AG09319 (cell line): ENCODE results near the gene PIK3R1.
"Not testable (repeated sequence)": the region's sequence is repeated elsewhere in the genome, so short reads cannot be mapped to it uniquely, and the experiment has no call there.

Source experiments
- DNase-seq: peaks from one replicate; pipeline ENCODE4 v3.0.0-alpha.2; 2010; ENCODE audit warnings: low read depth; ENCODE audit errors: extremely low read depth
- TF ChIP-seq, protein P1 (sequence below): IDR thresholded peaks from 2 replicates; pipeline ENCODE4 v1.5.1; 2011; ENCODE audit warnings: low read depth, mild to moderate bottlenecking, inconsistent platforms, low read length, moderate library complexity

PIK3R1 gene

DNA sequence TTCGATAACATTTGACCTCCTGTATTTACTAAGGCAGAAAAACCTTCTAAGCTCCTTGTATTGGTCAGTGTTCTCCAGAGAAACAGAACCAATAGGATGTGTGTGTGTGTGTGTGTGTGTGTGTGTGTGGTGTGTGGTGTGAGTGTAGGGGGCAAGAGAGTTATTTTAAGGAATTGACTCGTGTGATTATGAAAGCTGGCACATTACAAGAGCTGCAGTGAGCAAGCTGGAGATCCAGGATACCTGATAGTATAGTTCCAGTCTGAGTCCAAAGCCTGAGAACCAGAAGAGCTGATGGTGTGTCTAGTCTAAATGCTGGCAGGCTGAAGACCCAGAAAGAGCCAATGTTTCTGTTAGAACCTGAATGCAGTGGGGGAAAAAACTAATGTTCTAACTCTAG is 21.2 kb upstream of the PIK3R1 start:
- DNase-seq = no peak
- TF ChIP-seq, protein P1, sequence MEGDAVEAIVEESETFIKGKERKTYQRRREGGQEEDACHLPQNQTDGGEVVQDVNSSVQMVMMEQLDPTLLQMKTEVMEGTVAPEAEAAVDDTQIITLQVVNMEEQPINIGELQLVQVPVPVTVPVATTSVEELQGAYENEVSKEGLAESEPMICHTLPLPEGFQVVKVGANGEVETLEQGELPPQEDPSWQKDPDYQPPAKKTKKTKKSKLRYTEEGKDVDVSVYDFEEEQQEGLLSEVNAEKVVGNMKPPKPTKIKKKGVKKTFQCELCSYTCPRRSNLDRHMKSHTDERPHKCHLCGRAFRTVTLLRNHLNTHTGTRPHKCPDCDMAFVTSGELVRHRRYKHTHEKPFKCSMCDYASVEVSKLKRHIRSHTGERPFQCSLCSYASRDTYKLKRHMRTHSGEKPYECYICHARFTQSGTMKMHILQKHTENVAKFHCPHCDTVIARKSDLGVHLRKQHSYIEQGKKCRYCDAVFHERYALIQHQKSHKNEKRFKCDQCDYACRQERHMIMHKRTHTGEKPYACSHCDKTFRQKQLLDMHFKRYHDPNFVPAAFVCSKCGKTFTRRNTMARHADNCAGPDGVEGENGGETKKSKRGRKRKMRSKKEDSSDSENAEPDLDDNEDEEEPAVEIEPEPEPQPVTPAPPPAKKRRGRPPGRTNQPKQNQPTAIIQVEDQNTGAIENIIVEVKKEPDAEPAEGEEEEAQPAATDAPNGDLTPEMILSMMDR = no peak

DNA sequence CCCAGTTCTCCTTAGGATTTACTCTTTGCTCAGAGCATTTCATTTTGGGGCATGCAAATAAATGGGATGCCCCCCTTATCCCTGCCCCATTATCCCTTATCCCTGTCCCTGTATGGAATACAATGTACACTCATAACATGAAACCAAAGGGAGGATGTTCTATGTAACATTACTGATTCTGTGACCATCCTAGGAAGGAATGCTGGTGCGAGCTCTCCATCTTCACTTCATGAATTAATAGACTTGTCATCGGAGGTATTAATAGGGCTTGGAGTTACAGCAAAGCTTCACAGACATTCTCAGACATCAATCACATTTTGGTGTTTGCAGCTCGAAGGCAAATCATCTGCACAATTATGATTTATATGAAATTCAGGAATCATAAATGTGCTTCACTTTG is 20.4 kb upstream of the PIK3R1 start:
- no peak for DNase-seq
- TF ChIP-seq, protein P1 = no peak

DNA sequence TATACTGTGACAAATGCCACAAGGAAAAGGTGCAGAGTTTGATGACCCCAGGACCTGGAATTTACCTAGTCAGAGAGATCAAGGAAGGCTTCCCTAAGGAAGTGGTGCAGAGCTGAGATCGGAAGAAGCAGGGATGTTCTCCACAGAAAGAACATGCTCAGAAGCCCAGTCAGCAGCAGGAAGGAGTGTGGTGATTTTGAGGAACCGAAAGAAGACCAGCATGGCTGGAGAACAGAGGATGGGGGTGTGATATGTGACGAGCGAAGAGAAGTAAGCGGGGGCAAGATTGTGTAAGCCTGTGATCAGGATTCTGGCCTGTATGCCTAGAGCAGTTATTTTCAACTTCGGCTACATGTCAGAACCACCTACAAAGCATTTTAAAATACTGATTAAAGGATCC is 18.7 kb upstream of the PIK3R1 start:
- DNase-seq = no peak
- TF ChIP-seq, protein P1 = no peak

DNA sequence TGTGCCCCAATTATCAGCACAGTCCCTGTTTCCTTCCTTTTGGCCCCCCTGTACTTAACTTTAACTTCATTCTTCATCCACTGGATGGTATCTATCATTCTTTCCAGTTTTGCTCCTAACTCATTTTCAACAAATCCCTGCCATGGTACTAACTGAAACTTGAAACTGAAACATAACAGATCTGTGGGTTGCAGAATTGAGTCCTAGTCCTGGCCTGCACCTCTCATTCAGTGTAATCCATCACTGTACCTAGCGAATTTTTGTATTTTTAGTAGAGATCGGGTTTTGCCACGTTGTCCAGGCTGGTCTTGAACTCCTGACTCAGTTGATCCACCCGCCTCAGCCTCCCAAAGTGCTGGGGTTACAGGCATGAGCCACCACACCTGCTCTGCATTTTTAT is 15.3 kb upstream of the PIK3R1 start:
- TF ChIP-seq, protein P1 = no peak
- DNase-seq = no peak

DNA sequence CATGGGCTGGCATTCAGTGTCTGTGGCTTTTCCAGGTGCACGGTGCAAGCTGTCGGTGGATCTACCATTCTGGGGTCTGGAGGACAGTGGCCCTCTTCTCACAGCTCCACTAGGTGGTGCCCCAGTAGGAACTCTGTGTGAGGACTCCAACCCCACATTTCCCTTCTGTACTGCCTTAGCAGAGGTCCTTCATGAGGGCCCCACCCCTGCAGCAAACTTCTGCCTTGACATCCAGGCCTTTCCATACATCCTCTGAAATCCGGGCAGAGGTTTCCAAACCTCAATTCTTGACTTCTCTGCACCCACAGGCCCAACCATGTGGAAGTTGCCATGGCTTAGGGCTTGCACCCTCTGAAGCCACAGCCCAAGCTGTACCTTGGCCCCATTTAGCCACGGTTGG is 4.9 kb upstream of the PIK3R1 start:
- not testable (repeated sequence) for DNase-seq

DNA sequence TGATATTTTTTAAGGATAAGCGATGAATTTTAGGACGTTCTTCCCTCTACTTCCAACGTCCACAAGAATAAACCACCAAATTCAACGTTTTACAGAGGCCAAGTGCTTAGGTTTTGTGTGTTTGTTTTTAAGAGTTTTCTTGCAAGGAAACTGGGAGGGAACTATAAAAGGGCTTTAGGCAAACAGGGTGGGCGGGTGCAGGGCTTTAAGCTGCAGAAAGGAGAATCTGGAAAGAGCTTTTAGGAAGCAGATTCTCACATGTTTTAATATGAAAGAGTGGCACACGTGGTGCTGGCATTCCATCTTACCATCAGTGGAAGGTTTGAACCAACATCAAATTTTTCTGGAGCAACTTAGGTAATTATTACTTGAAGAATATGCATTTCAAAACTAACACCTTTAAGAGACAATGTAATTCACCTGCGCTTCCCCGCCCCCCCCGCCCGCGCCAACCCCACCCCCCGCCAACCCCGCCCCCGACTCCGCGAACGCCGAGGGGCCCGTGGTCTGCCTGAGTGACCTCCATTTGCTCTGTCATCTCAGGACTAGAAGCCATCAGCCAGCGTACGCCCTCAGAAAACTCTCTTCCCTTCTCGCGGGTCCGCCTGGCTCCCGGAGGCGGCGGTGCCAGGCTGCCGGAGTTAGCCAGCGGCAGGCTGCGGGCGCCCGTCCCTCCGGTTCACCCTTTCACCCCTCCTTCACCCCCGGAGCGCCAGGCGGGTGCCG is 911 bp upstream of the PIK3R1 start:
- no peak for DNase-seq
- TF ChIP-seq, protein P1 = no peak

DNA sequence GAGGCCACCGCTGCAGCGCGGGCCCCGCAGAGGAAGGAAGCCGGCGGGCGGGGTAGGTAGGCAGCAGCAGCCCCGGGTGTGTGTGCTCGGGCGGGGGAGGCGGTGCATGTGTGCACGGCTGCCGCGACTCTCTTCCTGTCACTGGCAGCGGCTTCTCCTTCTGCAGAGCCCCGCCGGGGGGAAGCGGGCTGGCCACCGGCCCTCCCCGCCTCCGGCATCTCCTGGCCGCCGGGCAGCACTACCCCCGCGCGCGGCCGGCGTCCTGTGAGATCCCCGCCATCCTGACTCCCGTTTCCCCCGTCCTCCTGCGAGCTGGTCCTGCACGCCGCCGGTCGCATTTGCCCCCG is 315 bp downstream of the PIK3R1 start:
- TF ChIP-seq, protein P1 = no peak
- no peak for DNase-seq

DNA sequence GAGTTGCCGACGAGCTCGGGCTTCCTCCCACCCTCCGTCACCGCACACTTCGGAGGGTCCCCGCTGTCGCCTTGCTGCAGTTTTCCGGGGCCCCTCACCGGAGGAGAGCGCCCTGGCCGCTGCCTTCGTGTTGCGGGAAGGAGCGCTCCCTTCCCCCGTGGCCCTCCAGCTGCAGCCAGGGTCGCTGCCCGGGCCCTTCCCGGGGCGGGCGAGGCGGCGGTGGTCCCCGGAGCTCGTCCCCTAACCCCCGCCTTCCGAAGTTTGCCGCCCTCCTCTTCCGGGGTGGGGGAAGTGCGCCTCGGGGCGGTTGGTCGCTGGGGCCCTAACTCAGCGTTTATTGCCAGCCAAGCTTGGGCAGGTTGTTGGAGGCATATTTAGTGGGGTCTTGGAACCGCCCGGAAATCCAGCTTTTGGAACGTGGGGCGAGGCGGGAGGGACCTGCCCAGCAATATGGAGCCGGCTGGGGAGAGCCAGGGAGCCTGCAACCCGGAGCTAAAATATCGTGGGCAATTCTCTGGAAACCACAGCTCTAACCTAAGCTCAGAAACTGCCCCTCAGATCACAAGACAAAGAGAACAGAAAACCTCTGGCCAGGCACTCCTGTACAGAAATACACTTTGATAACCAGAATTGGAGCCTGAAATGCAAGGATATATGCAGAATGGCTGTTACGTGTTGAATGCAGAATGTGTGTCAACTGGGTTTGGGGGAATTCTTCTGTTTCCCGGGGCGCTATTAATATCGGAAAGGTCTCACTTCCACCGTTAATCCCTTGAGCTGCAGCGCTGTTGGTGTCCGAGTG is 890 bp downstream of the PIK3R1 start:
- TF ChIP-seq, protein P1 = no peak
- no peak for DNase-seq
